Astrocyte (in vitro differentiated cells and primary cell): Measurements from ENCODE around the gene SWT1. TPM values are rescaled to one million over a fixed set of nuclear protein-coding genes. Genes with fewer than 3 reads are reported as not detected.

Experiments used
- DNase-seq: peaks from one replicate; pipeline ENCODE4 v3.0.0-alpha.2; 2010; ENCODE audit warnings: low read depth
- FAIRE-seq: peaks from 2 replicates; lab custom pipeline; 2011; peaks lifted over from hg19 to GRCh38; lab: Jason Lieb, UNC
- H2AFZ ChIP-seq: 2 replicates; pipeline ENCODE4 v1.6.0; 2012; ENCODE audit warnings: low read depth, low read length, inconsistent platforms
- H3K27ac ChIP-seq: 2 replicates; pipeline ENCODE4 v1.5.1; 2011; ENCODE audit warnings: low read depth, low read length, inconsistent platforms
- H3K27me3 ChIP-seq: 2 replicates; pipeline ENCODE4 v1.6.0; 2011; ENCODE audit warnings: low read length, inconsistent platforms; ENCODE audit not compliant: insufficient read depth
- H3K36me3 ChIP-seq: 2 replicates; pipeline ENCODE4 v1.5.1; 2011; ENCODE audit warnings: low read length, inconsistent platforms; ENCODE audit not compliant: insufficient read depth
- H3K4me1 ChIP-seq: 2 replicates; pipeline ENCODE4 v1.5.1; 2011; ENCODE audit warnings: low read length, inconsistent platforms; ENCODE audit not compliant: insufficient read depth
- H3K4me2 ChIP-seq: 2 replicates; pipeline ENCODE4 v1.6.0; 2012; ENCODE audit warnings: low read length, inconsistent platforms
- H3K4me3 ChIP-seq: 2 replicates; pipeline ENCODE4 v1.5.1; 2011; ENCODE audit warnings: low read depth, mild to moderate bottlenecking, low read length, inconsistent platforms; ENCODE audit not compliant: insufficient read depth
- H3K79me2 ChIP-seq: 2 replicates; pipeline ENCODE4 v1.6.0; 2012; ENCODE audit warnings: mild to moderate bottlenecking, low read length, inconsistent platforms; ENCODE audit not compliant: insufficient read depth
- H3K9ac ChIP-seq: 2 replicates; pipeline ENCODE4 v1.6.0; 2012; ENCODE audit warnings: mild to moderate bottlenecking, low read length, inconsistent platforms
- H3K9me3 ChIP-seq: 2 replicates; pipeline ENCODE4 v1.5.1; 2012; ENCODE audit warnings: low read depth, mild to moderate bottlenecking, low read length, inconsistent platforms; ENCODE audit not compliant: insufficient read depth
- H4K20me1 ChIP-seq: 2 replicates; pipeline ENCODE4 v1.6.0; 2012; ENCODE audit warnings: low read length, inconsistent platforms; ENCODE audit not compliant: insufficient read depth
- H3K27ac Mint-ChIP-seq: one replicate; pipeline ENCODE4 v1.8.0; 2021; ENCODE audit warnings: mild to moderate bottlenecking, mixed read lengths; ENCODE audit not compliant: unreplicated experiment
- H3K27me3 Mint-ChIP-seq: one replicate; pipeline ENCODE4 v1.8.0; 2021; ENCODE audit warnings: low read depth, mixed read lengths; ENCODE audit not compliant: unreplicated experiment
- H3K36me3 Mint-ChIP-seq: one replicate; pipeline ENCODE4 v1.8.0; 2021; ENCODE audit warnings: low read depth, mixed read lengths; ENCODE audit not compliant: unreplicated experiment
- H3K4me1 Mint-ChIP-seq: one replicate; pipeline ENCODE4 v1.8.0; 2021; ENCODE audit warnings: low read depth, mixed read lengths; ENCODE audit not compliant: unreplicated experiment
- H3K4me3 Mint-ChIP-seq: one replicate; pipeline ENCODE4 v1.8.0; 2021; ENCODE audit warnings: mild to moderate bottlenecking, moderate library complexity, mixed read lengths; ENCODE audit not compliant: unreplicated experiment
- H3K9me3 Mint-ChIP-seq: one replicate; pipeline ENCODE4 v1.8.0; 2021; ENCODE audit warnings: mild to moderate bottlenecking, mixed read lengths; ENCODE audit not compliant: unreplicated experiment
- CTCF ChIP-seq: IDR thresholded peaks from 2 replicates; pipeline ENCODE4 v1.5.1; 2011; ENCODE audit warnings: low read depth, mild to moderate bottlenecking, inconsistent platforms, low read length, moderate library complexity; ENCODE audit not compliant: insufficient read depth
- EZH2 ChIP-seq: IDR thresholded peaks from 2 replicates; pipeline ENCODE4 v1.6.1; 2012; ENCODE audit warnings: mild to moderate bottlenecking, low read length, inconsistent platforms; ENCODE audit not compliant: insufficient read depth
- total RNA-seq: library from RNA; stranded (reverse); gene quantifications from 2 replicates; pipeline ENCODE4 v1.2.1, GENCODE V29; 2021

SWT1 gene
- total RNA-seq, 1 donor from 2014 or later, result 5.4 TPM

DNA sequence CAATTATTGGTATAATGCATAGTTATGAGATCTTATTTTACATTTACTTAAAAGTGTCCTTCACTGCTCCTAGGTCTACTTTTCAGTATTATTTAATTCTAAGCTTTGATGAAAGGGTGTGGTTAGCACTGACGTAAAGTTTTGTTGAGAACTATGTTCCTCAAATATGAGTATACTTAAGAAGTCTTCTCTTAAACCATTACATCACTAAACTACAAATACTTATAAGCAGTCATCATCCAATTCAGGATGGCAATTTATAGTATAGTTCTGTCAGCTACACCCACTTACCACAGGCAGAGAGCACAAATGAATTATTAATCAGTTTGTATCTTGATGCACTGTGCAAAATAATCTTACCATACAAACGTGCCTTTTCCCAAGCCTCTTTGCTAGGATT, 27.3 kb upstream of the SWT1 start:
- no peaks in the 10 kb centered on the region for H3K27me3 ChIP-seq
- peaks cover 5% of the 10 kb centered on the region for H3K36me3 ChIP-seq
- H3K4me1 ChIP-seq, result no peaks in the 10 kb centered on the region
- Mint-ChIP-seq H3K4me3 (no peak overlapping the region), H3K27me3 (no peaks in the 10 kb centered on the region), H3K27ac (no peak overlapping the region), H3K36me3 (peaks cover 20% of the 10 kb centered on the region), H3K4me1 (no peaks in the 10 kb centered on the region), H3K9me3 (peaks cover 3% of the 10 kb centered on the region)
- no peaks in the 10 kb centered on the region for H3K79me2 ChIP-seq
- no peak overlapping the region for H2AFZ ChIP-seq
- H3K9ac ChIP-seq, result no peak overlapping the region
- FAIRE-seq (no peak), DNase-seq (no peak)
- no peak overlapping the region for H3K4me3 ChIP-seq
- no peak overlapping the region for H3K27ac ChIP-seq
- no peaks in the 10 kb centered on the region for H3K9me3 ChIP-seq
- no peak overlapping the region for H3K4me2 ChIP-seq
- TF ChIP-seq CTCF, result no peak
- TF ChIP-seq EZH2, result no peak
- no peaks in the 10 kb centered on the region for H4K20me1 ChIP-seq

GRCh38 chr1:185132534-185132933, 24.4 kb upstream of the SWT1 start:
- Mint-ChIP-seq H3K4me3 (no peak overlapping the region), H3K36me3 (peaks cover 20% of the 10 kb centered on the region), H3K9me3 (peaks cover 3% of the 10 kb centered on the region), H3K27me3 (no peaks in the 10 kb centered on the region), H3K27ac (no peak overlapping the region), H3K4me1 (no peaks in the 10 kb centered on the region)
- Histone ChIP-seq H3K4me1 (no peaks in the 10 kb centered on the region), H3K4me3 (no peak overlapping the region), H3K27me3 (no peaks in the 10 kb centered on the region), H4K20me1 (no peaks in the 10 kb centered on the region), H3K79me2 (no peaks in the 10 kb centered on the region), H3K4me2 (no peak overlapping the region), H3K27ac (no peak overlapping the region), H3K9me3 (no peaks in the 10 kb centered on the region), H3K36me3 (peaks cover 2% of the 10 kb centered on the region), H3K9ac (no peak overlapping the region), H2AFZ (no peak overlapping the region)
- TF ChIP-seq EZH2 (no peak), CTCF (no peak)
- FAIRE-seq (no peak), DNase-seq (no peak)

DNA sequence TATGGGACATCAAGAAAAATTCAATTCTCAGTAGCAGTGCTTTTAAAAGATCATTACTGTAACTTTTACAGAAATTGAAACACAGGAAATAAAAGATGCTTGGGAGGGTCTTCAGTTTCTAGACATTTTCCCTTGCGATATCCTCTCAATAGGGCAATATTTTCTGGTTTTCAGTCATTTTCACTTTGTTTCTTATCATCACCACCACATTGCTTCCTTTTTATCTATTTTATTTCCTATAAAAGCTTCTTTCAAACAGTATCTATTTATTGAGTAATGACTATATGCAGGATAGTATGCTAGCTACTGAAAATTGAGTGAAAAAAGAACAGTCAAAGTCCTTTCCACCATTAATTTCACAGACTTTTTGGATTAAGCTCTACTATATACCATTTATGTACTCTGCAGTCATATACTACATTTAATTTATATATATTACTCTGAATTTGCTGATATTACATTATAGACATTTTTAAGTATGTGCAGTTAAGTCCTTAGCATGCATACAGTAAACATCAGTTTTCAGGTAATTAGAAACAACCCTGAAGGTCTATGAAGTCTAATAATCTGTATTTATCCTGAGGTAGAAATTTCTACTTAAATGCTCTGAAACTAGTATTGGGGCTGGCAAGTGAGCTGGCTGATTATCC, 18.9 kb upstream of the SWT1 start:
- FAIRE-seq (no peak), DNase-seq (no peak)
- Histone ChIP-seq H3K79me2 (no peaks in the 10 kb centered on the region), H2AFZ (no peak overlapping the region), H3K9ac (no peak overlapping the region), H4K20me1 (no peaks in the 10 kb centered on the region), H3K9me3 (no peaks in the 10 kb centered on the region), H3K27me3 (no peaks in the 10 kb centered on the region), H3K4me2 (no peak overlapping the region), H3K27ac (no peak overlapping the region), H3K4me1 (no peaks in the 10 kb centered on the region), H3K4me3 (no peak overlapping the region), H3K36me3 (no peaks in the 10 kb centered on the region)
- peaks cover 3% of the 10 kb centered on the region for H3K9me3 Mint-ChIP-seq
- H3K27me3 Mint-ChIP-seq, result no peaks in the 10 kb centered on the region
- H3K4me1 Mint-ChIP-seq, result no peaks in the 10 kb centered on the region
- H3K27ac Mint-ChIP-seq, result no peak overlapping the region
- TF ChIP-seq CTCF, result no peak
- TF ChIP-seq EZH2, result no peak
- peaks cover 9% of the 10 kb centered on the region for H3K36me3 Mint-ChIP-seq
- H3K4me3 Mint-ChIP-seq, result no peak overlapping the region
